Left lobe of liver (tissue), 2 donors: ENCODE measurements around the gene FRG2C. TPM values are rescaled to one million over a fixed set of nuclear protein-coding genes. Genes with fewer than 3 reads are reported as not detected.
"Not testable (repeated sequence)": the region's sequence is repeated elsewhere in the genome, so short reads cannot be mapped to it uniquely, and the experiment has no call there.

Experiments
- ATAC-seq: fragments of 200-7000 bp; cut with Tn5 transposase; one replicate; pipeline ENCODE4 v1.9.1; 2020; ENCODE audit warnings: mild to moderate bottlenecking, moderate library complexity
- DNase-seq: peaks from one replicate; pipeline ENCODE4 v3.0.0-alpha.2; 2020; ENCODE audit warnings: low spot score
- total RNA-seq: library from RNA; stranded (reverse); gene quantifications from one replicate; pipeline ENCODE4 v1.2.1, GENCODE V29; 2021
- donor health status: DM: no; HTN: no; CAD: no; lungs with moderate emphysema.
- donor health status: DM: no; HTN: yes; CAD: no.

FRG2C gene
- total RNA-seq, 1 donor from 2014 or later = not detected

DNA sequence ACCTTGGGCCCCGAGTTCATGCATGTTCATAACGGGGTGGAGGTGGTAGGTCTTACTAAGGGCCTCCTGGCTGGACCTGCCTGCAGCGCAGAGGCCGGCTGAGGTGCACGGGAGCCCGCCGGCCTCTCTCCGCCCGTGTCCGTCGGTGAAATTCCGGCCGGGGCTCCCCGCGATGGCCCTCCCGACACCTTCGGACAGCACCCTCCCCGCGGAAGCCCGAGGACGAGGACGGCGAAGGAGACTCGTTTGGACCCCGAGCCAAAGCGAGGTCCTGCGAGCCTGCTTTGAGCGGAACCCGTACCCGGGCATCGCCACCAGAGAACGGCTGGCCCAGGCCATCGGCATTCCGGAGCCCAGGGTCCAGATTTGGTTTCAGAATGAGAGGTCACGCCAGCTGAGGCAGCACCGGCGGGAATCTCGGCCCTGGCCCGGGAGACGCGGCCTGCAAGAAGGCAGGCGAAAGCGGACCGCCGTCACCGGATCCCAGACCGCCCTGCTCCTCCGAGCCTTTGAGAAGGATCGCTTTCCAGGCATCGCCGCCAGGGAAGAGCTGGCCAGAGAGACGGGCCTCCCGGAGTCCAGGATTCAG lies 4.7 kb downstream of the FRG2C start:
- peak; percentile 87 for DNase-seq
- peak; percentile 65 for ATAC-seq

DNA sequence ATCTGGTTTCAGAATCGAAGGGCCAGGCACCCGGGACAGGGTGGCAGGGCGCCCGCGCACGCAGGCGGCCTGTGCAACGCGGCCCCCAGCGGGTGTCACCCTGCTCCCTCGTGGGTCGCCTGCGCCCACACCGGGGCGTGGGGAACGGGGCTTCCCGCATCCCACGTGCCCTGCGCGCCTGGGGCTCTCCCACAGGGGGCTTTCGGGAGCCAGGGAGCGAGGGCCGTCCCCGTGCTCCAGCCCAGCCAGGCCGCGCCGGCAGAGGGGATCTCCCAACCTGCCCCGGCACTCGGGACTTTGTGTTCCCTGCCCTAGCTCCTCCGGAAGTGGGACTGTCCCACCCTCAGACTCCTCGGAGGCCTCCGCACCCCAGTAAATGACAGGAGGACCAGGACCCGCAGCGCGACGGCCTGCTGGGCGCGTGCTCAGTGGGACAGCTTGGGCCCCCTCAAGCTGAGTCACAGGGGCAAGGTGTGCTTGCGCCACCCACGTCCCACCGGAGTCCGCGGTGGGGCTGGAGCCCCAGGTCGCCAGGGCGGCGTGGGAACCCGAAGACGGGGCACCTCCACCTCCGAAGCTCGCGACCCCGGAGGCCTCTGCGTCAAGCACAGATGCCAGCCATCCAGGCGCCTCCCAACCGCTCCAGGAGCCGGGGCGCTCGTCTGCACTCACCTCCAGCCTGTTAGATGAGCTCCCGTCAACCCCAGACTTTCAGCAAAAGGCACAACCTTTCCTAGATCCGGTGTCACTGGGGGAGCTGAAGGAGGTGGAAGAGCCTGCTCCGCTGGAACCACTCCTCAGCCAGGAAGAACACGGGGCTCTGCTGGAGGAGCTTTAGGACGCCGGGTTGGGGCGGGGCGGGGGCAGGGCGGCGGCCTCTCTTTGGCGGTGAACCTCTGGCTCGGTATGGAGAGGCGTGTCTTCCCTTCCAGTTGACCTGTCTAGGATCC lies 5.5 kb downstream of the FRG2C start:
- ATAC-seq (peak; percentile 65), DNase-seq (peak; percentile 67)

DNA sequence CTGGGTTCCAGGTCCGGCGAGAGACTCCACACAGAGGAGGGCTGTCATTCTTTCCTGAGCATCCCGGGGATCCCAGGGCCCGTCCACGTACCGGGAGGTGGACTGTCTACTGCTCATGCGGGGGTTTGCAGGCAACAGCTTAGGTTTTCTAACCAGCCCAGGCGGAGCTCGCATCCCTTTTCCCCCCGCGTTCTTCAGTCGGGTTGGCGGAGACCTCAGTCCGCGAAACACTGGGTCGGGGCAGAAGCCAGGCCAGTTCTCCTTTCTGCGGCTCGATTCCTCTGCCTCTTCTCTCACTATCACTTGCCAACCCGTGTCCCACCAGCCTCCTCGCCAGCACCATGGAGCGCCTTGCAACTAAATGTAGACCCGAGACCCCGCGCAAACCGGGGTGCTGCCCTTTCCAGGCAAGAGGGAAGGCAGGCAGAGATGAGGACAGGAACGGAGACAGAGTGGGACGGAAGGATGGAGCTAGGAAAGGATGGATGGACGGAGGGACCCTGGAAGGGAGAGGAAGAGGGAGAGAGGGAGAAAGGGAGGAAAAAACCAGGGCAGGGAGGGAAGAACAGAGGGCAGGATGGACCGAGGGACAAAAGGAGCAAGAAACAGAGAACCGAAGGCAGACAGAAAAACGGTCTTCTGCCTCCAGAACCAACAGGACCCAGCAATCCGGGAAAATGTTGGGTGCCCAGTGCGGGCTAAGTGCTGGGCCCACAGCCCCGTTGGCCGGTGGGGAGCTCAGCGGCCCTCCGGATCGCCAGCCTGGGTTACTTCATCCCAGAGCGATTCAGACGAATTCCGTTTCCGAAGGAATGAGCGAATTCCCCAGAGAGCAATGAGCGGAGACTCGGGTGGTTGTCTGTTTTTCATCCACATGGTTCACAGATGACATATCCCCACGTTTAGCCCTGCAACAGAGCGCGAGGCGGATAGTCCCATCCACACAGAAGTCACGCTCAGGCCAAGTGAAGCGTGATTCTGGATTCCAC lies 6.5 kb downstream of the FRG2C start:
- ATAC-seq, DNase-seq: not testable (repeated sequence)

DNA sequence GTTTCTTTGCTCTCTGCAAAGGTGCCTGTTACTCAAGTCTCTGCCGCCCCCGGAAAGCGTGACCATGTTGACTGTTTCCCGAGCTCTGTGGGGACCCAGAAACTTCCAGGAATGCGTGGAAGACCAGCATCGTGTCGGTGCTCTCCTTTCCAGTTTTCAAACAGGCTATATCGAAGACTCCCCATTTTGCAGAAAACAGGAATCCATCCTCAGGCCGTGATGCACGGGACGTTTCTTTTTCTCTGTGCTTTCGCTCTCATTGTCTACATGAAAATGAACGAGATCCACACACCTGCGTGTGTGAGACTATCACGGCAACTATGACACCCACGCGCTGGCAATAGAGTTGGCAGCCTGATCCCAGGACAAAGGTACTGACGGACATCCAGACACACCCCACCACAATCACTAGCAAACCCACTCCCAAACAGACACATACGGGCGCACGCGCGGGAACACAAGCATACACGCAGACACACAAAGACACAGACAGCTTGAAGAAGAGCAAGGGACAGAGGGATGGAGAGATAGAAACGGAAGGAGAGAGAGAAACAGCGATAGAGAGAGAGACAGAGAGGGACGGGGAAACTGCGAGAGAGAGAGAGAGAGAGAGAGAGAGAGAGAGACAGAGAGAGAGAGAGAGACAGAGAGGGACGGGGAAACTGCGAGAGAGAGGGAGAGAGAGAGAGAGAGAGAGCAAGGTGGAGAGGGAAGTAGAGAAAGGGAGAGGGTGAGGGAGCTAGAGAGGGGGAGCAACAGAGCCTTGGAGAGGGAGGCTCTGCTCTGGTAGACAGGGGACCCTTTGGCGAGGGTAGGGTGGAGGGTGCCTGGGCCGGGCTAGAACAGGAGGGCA lies 7.4 kb downstream of the FRG2C start:
- not testable (repeated sequence) for ATAC-seq, DNase-seq

DNA sequence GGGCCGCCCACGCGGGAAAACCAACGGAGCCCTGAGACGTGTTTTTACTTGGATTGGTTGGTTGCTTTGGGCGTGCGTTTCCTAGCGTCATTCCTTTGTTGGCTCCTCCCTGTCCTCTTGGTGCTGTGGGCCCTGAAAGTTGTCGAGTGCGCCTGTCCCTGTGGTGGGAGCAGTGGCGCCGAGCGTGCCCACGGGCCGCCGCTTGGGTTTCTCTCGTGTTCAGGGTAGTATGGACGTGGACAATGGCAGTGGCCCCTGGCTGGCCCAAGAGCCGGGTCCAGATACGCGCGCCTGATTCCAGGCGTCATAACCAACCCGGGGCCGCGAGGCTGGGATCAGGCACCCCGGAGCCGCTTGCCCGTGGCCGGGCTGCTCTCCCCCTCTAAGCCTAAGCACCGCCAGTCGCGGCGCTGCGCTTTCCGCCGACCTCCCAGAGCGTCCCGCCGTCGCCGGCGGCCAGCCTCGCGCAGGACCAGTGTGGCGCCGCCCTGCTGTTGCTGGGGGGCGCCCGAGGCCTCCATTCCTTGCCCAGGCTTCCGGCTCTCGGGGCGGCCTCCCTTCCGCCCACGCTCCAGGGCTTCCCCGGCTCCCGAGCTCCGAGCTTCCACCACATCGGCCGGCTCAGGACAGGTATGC lies 8.1 kb downstream of the FRG2C start:
- not testable (repeated sequence) for DNase-seq
- ATAC-seq = peak; percentile 36

DNA sequence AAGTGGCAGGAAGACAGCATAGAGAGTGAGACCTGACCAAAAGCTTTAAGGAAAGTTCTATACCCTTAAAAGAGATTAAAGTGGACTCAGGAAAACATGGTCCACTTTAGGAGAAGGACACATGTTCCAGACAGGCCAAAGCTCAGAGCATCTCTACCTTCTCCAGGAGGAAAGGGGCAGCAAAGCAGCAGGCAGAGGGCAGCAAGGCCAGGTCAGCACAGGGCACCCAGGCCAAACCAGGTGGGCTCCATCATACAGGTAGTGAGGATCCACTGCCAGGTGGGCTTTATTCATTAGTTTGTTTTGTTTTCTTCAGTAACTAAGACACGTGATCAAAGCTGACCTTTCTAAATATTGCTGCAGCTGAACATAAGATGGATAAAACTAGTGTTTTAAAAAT lies 19.8 kb downstream of the FRG2C start:
- DNase-seq, ATAC-seq: not testable (repeated sequence)

DNA sequence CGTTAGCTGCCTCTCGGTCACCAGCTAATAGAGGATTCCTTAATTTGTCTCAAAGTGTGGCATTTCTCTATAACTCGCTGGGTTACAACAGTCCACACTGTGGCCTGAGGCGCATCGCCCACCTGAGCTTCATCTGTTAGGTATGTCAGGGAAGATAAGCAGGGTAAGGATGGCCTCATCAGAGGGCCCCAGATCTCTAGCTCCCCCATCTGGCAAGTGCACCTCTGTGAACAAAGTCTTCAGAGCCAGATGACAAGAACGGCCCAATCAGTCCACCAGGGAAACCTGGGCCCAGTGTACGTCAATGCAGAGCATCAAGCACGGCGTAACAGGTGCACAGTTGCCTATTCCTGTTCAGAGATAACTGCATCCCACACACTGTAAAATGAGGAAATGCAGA lies 23.2 kb downstream of the FRG2C start:
- no peak for ATAC-seq
- no peak for DNase-seq

DNA sequence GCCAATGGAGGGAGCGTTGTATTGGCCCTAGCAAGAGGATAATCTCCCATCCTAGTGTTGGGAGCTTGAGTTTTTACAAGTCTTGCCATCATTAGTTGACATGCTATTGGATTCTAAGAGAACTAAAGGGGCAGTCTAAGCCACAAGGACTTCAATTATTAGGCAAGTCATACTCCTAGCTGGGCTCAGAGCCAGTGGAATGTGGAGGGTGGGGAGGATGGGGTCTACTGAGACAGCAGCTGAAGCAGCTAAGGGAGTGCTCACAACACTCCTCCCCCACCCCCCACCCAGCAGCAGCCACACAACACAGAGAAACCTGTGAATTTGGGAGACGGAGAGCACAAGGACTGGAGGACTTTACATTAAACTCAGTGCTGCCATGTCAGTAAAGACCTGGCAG lies 27.9 kb downstream of the FRG2C start:
- DNase-seq (no peak), ATAC-seq (no peak)

Other genes starting within 250 kb of the FRG2C start
- gene ZNF717, start 121.2 kb downstream of the FRG2C start, total RNA-seq = 7.7 TPM